GM21381 (cell line): Measurements from ENCODE around the gene INSR.

Experiments used
- ATAC-seq: cut with Tn5 transposase; IDR thresholded peaks from one replicate; pipeline ENCODE4 v1.9.1; 2021; ENCODE audit warnings: mild to moderate bottlenecking, moderate library complexity; ENCODE audit not compliant: unreplicated experiment

INSR gene

GRCh38 chr19:7297742-7298141, 3.5 kb upstream of the INSR start:
- no peak for ATAC-seq

- no peak for ATAC-seq
These were observed 1.8 kb upstream of the INSR start for GRCh38 chr19:7295912-7296536.

- ATAC-seq, result no peak
These were observed 471 bp upstream of the INSR start for GRCh38 chr19:7294558-7295212.

- no peak for ATAC-seq
These were observed 1.1 kb downstream of the INSR start for GRCh38 chr19:7292950-7293761.

- no peak for ATAC-seq
These were observed 1.8 kb downstream of the INSR start for GRCh38 chr19:7292352-7292949.

- no peak for ATAC-seq
These were observed 5.2 kb downstream of the INSR start for GRCh38 chr19:7288977-7289376.

GRCh38 chr19:7288131-7288530, 6.1 kb downstream of the INSR start:
- no peak for ATAC-seq

- no peak for ATAC-seq
These were observed 6.5 kb downstream of the INSR start for GRCh38 chr19:7287722-7288121.

- ATAC-seq, result no peak
These were observed 13.1 kb downstream of the INSR start for GRCh38 chr19:7280940-7281666.

- no peak for ATAC-seq
These were observed 21.2 kb downstream of the INSR start for GRCh38 chr19:7272856-7273578.

- ATAC-seq, result no peak
These were observed 25.5 kb downstream of the INSR start for GRCh38 chr19:7268705-7269098.

- ATAC-seq, result no peak
These were observed 26.2 kb downstream of the INSR start for GRCh38 chr19:7267792-7268704.

- ATAC-seq, result no peak
These were observed 27.4 kb downstream of the INSR start for GRCh38 chr19:7266832-7267231.

- ATAC-seq, result no peak
These were observed 28.3 kb downstream of the INSR start for GRCh38 chr19:7265963-7266362.

- no peak for ATAC-seq
These were observed 29.4 kb downstream of the INSR start for GRCh38 chr19:7264858-7265257.

GRCh38 chr19:7263521-7263920, 30.7 kb downstream of the INSR start:
- no peak for ATAC-seq

- ATAC-seq, result no peak
These were observed 31.1 kb downstream of the INSR start for GRCh38 chr19:7263066-7263465.

- no peak for ATAC-seq
These were observed 31.7 kb downstream of the INSR start for GRCh38 chr19:7262470-7262869.

- ATAC-seq, result no peak
These were observed 34.1 kb downstream of the INSR start for GRCh38 chr19:7260161-7260560.
